ENCODE data around the gene FOXN1. TPM values are rescaled to one million over a fixed set of nuclear protein-coding genes. Genes with fewer than 3 reads are reported as not detected.

Gene FOXN1
- total RNA-seq, 1 experiment from 2014 or later, result not detected

DNA sequence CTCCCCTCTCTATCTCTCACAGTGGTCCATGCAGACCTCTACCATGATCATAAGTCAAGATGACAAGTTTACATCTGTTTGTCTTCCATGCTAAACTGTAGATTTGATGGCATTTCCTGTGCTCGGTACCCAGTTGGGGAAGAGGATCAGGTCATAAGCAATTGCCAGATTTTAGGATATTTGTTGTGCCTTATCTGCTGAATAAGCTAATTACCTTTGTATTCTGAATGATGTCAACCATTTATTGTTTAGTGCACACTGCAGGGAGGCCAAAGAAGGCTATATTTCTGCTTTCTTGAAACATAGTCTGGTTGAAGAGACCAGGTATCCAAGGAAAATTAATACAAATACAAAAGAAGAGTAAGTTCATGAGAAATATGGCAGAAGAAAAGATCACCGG is 76.4 kb downstream of the FOXN1 start:
- Histone ChIP-seq H2AFZ (ENCODE audit: low read length) (no peak overlapping the region), H3F3A (ENCODE audit: low read length, unreplicated experiment) (no peaks in the 10 kb centered on the region), H3K9me3 (ENCODE audit: low read length) (no peaks in the 10 kb centered on the region), H3K9ac (ENCODE audit: low read length) (no peak overlapping the region), H3K4me1 (ENCODE audit: insufficient read depth, low read length) (no peaks in the 10 kb centered on the region), H3K4me2 (ENCODE audit: low read length) (no peak overlapping the region), H3K79me2 (ENCODE audit: low read length) (no peaks in the 10 kb centered on the region), H3K36me3 (ENCODE audit: low read depth, low read length) (peaks cover 41% of the 10 kb centered on the region), H3K27ac (ENCODE audit: low read length) (no peak overlapping the region), H3K27me3 (ENCODE audit: low read length) (no peaks in the 10 kb centered on the region), H4K20me1 (ENCODE audit: low read length) (no peaks in the 10 kb centered on the region), H3K9me2 (replicated peaks; ENCODE audit: low read length) (no peaks in the 10 kb centered on the region), H3K4me3 (ENCODE audit: low read length) (no peak overlapping the region)
- BruUV-seq (replicated peaks), result no TSS peak
- TF ChIP-seq EZH2 (IDR thresholded peaks at IDR 0.05; ENCODE audit: low read length, unreplicated experiment), result no peak
- TF ChIP-seq EZH2phosphoT487 (IDR thresholded peaks at IDR 0.05; ENCODE audit: borderline replicate concordance, low read length), result no peak
- TF ChIP-seq, protein P1, sequence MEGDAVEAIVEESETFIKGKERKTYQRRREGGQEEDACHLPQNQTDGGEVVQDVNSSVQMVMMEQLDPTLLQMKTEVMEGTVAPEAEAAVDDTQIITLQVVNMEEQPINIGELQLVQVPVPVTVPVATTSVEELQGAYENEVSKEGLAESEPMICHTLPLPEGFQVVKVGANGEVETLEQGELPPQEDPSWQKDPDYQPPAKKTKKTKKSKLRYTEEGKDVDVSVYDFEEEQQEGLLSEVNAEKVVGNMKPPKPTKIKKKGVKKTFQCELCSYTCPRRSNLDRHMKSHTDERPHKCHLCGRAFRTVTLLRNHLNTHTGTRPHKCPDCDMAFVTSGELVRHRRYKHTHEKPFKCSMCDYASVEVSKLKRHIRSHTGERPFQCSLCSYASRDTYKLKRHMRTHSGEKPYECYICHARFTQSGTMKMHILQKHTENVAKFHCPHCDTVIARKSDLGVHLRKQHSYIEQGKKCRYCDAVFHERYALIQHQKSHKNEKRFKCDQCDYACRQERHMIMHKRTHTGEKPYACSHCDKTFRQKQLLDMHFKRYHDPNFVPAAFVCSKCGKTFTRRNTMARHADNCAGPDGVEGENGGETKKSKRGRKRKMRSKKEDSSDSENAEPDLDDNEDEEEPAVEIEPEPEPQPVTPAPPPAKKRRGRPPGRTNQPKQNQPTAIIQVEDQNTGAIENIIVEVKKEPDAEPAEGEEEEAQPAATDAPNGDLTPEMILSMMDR (conservative IDR thresholded peaks at IDR 0.05; ENCODE audit: low read depth, low read length), result no peak
- intact Hi-C loops (cut with micrococcal nuclease), result no loop called here
- ChIA-PET CTCF (no interaction called here), POLR2A (ENCODE audit: unreplicated experiment) (no interaction called here)
- DNase-seq (no peak), ATAC-seq (no peak)

DNA sequence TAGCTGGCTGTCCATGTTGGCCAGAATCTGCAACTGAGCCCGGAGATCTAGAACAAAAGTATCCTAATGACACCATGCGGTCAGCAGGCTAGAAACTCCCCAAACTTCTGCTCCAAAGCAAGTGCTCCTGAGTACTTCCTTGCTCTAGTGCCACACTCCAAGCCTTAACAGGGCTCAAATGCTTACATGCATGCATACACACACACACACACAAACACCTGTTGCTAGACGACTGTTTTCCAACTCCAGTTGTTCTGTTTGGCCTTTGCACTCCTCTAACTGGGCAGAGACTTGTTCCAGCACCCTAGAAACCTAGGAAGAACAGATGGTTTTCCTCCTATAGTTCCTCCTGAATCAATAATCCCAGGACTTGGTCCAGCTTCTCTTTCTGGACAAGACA is 78.3 kb downstream of the FOXN1 start:
- H3F3A ChIP-seq (ENCODE audit: low read length, unreplicated experiment), result no peaks in the 10 kb centered on the region
- intact Hi-C loops (cut with micrococcal nuclease), result no loop called here
- H3K9ac ChIP-seq (ENCODE audit: low read length), result no peak overlapping the region
- ChIA-PET POLR2A (ENCODE audit: unreplicated experiment) (no interaction called here), CTCF (no interaction called here)
- no peak overlapping the region for H3K27ac ChIP-seq (ENCODE audit: low read length)
- H3K27me3 ChIP-seq (ENCODE audit: low read length), result no peaks in the 10 kb centered on the region
- no peak overlapping the region for H2AFZ ChIP-seq (ENCODE audit: low read length)
- TF ChIP-seq EZH2 (IDR thresholded peaks at IDR 0.05; ENCODE audit: low read length, unreplicated experiment) (no peak), EZH2phosphoT487 (IDR thresholded peaks at IDR 0.05; ENCODE audit: borderline replicate concordance, low read length) (no peak)
- TF ChIP-seq, protein P1 (conservative IDR thresholded peaks at IDR 0.05; ENCODE audit: low read depth, low read length), result no peak
- no TSS peak for BruUV-seq (replicated peaks)
- no peaks in the 10 kb centered on the region for H3K4me1 ChIP-seq (ENCODE audit: insufficient read depth, low read length)
- H3K9me3 ChIP-seq (ENCODE audit: low read length), result no peaks in the 10 kb centered on the region
- no peak for ATAC-seq
- no peaks in the 10 kb centered on the region for H3K79me2 ChIP-seq (ENCODE audit: low read length)
- DNase-seq, result no peak
- H3K9me2 ChIP-seq (replicated peaks; ENCODE audit: low read length), result no peaks in the 10 kb centered on the region
- peaks cover 38% of the 10 kb centered on the region for H3K36me3 ChIP-seq (ENCODE audit: low read depth, low read length)
- no peak overlapping the region for H3K4me2 ChIP-seq (ENCODE audit: low read length)
- H4K20me1 ChIP-seq (ENCODE audit: low read length), result no peaks in the 10 kb centered on the region
- H3K4me3 ChIP-seq (ENCODE audit: low read length), result no peak overlapping the region

DNA sequence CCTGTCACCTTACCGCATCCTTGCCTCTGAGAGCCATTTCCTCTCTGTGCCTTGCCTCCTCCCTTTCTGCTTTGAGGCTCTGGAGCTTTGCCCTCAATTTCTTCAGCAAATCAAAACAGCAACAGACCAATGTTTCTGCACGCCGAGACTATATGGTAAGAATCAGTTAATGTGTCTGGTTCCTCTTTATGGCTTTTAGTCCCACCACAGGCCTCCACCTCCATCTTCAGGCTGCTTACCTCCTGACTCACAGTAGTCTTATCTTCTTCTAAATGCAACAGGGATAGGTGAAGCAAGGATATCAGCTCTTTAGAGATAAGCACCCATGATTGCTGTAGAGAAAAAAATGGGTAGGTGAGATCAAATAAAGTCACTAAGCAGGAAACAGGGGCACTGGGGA is 79.7 kb downstream of the FOXN1 start:
- Histone ChIP-seq H3K9ac (ENCODE audit: low read length) (no peak overlapping the region), H3K9me3 (ENCODE audit: low read length) (no peaks in the 10 kb centered on the region), H3K9me2 (replicated peaks; ENCODE audit: low read length) (no peaks in the 10 kb centered on the region), H3F3A (ENCODE audit: low read length, unreplicated experiment) (no peaks in the 10 kb centered on the region), H3K36me3 (ENCODE audit: low read depth, low read length) (peaks cover 40% of the 10 kb centered on the region), H4K20me1 (ENCODE audit: low read length) (no peaks in the 10 kb centered on the region), H3K4me2 (ENCODE audit: low read length) (no peak overlapping the region), H3K4me1 (ENCODE audit: insufficient read depth, low read length) (no peaks in the 10 kb centered on the region), H3K27me3 (ENCODE audit: low read length) (no peaks in the 10 kb centered on the region), H2AFZ (ENCODE audit: low read length) (no peak overlapping the region), H3K79me2 (ENCODE audit: low read length) (no peaks in the 10 kb centered on the region), H3K4me3 (ENCODE audit: low read length) (no peak overlapping the region), H3K27ac (ENCODE audit: low read length) (no peak overlapping the region)
- ChIA-PET CTCF (no interaction called here), POLR2A (ENCODE audit: unreplicated experiment) (no interaction called here)
- ATAC-seq (no peak), DNase-seq (no peak)
- TSS peak; percentile 53 for BruUV-seq (replicated peaks)
- TF ChIP-seq, protein P1 (conservative IDR thresholded peaks at IDR 0.05; ENCODE audit: low read depth, low read length), result no peak
- TF ChIP-seq EZH2 (IDR thresholded peaks at IDR 0.05; ENCODE audit: low read length, unreplicated experiment) (no peak), EZH2phosphoT487 (IDR thresholded peaks at IDR 0.05; ENCODE audit: borderline replicate concordance, low read length) (no peak)
- intact Hi-C loops (cut with micrococcal nuclease), result no loop called here

Other genes starting within 250 kb of the FOXN1 start
- 30.3 and 40.5 TPM in 2 replicates for gene TMEM97, start 187.1 kb upstream of the FOXN1 start, total RNA-seq (2014; rRNA removed)
- gene IFT20, start 170.9 kb upstream of the FOXN1 start, total RNA-seq (2014; rRNA removed), result 12.9 and 23.1 TPM in 2 replicates
- 18.8 and 27.5 TPM in 2 replicates for gene TNFAIP1, start 170.6 kb upstream of the FOXN1 start, total RNA-seq (2014; rRNA removed)
- 136 and 137 TPM in 2 replicates for gene POLDIP2, start 148.8 kb upstream of the FOXN1 start, total RNA-seq (2014; rRNA removed)
- not detected in 2 replicates for gene SEBOX, start 141.1 kb upstream of the FOXN1 start, total RNA-seq (2014; rRNA removed)
- gene VTN, start 136.0 kb upstream of the FOXN1 start, total RNA-seq (2014; rRNA removed), result not detected in 2 replicates
- 6.7 and 8.4 TPM in 2 replicates for gene SARM1, start 134.7 kb upstream of the FOXN1 start, total RNA-seq (2014; rRNA removed)
- gene SLC46A1, start 100.1 kb upstream of the FOXN1 start, total RNA-seq (2014; rRNA removed), result 10.4 and 12.9 TPM in 2 replicates
- not detected in 2 replicates for gene SLC13A2, start 32.7 kb upstream of the FOXN1 start, total RNA-seq (2014; rRNA removed)
- gene UNC119, start 46.3 kb downstream of the FOXN1 start, total RNA-seq (2014; rRNA removed), result 68.4 and 82.1 TPM in 2 replicates
- 15.8 and 22.4 TPM in 2 replicates for gene PIGS, start 65.2 kb downstream of the FOXN1 start, total RNA-seq (2014; rRNA removed)
- gene ALDOC, start 70.5 kb downstream of the FOXN1 start, total RNA-seq (2014; rRNA removed), result 42.6 and 72.9 TPM in 2 replicates
- 86.6 and 118 TPM in 2 replicates for gene SPAG5, start 92.7 kb downstream of the FOXN1 start, total RNA-seq (2014; rRNA removed)
- 4.4 and 7.2 TPM in 2 replicates for gene RSKR, start 107.8 kb downstream of the FOXN1 start, total RNA-seq (2014; rRNA removed)
- gene BLTP2, start 138.8 kb downstream of the FOXN1 start, total RNA-seq (2014; rRNA removed), result 103 and 171 TPM in 2 replicates
- 31.6 and 34.0 TPM in 2 replicates for gene SDF2, start 155.6 kb downstream of the FOXN1 start, total RNA-seq (2014; rRNA removed)
- gene SUPT6H, start 155.9 kb downstream of the FOXN1 start, total RNA-seq (2014; rRNA removed), result 32.2 and 38.8 TPM in 2 replicates
- 1.9 and 2.6 TPM in 2 replicates for gene PROCA1, start 205.5 kb downstream of the FOXN1 start, total RNA-seq (2014; rRNA removed)
- 207 and 211 TPM in 2 replicates for gene RAB34, start 211.5 kb downstream of the FOXN1 start, total RNA-seq (2014; rRNA removed)
- 390 and 515 TPM in 2 replicates for gene RPL23A, start 213.6 kb downstream of the FOXN1 start, total RNA-seq (2014; rRNA removed)
- gene TLCD1, start 219.9 kb downstream of the FOXN1 start, total RNA-seq (2014; rRNA removed), result 7.1 and 9.3 TPM in 2 replicates
- 2.4 and 3.7 TPM in 2 replicates for gene NEK8, start 222.4 kb downstream of the FOXN1 start, total RNA-seq (2014; rRNA removed)
- gene TRAF4, start 237.7 kb downstream of the FOXN1 start, total RNA-seq (2014; rRNA removed), result 81.5 and 104 TPM in 2 replicates

All from PC-3 (cell line).